Heart left ventricle (tissue), 13 donors: Measurements from ENCODE around the gene ANO2.

ENCODE experiments used
- POLR2A ChIP-seq, 2 donors: fragments of 450-650 bp; IDR thresholded peaks; one replicate each; pipeline ENCODE4 v1.6.1; 2017; ENCODE audit warnings: antibody characterized with exemption in 2 of 2, mild to moderate bottlenecking in 2 of 2, moderate library complexity in 2 of 2
- TF ChIP-seq, protein P1 (sequence below), 12 donors: fragments of 200-600 bp; sonication (generic) in 4 of 12; IDR thresholded peaks; one replicate each; pipeline versions ENCODE4 v1.5.0 to v1.8.0; 2018 to 2022; ENCODE audit warnings: antibody characterized with exemption in 12 of 12, mild to moderate bottlenecking in 5 of 12
- donor health status: ischemic (EF 13 %, LVEDD 7.1; RV severe dilation, severe dysfunction).
- donor health status: DM: no; HTN: yes; CAD: no.
- donor health status: DM: no; HTN: no; CAD: no.
- donor health status: ischemic (EF 25% LVEDD 6.9; RV normal size, moderate dysfunction).
- donor health status: ischemic (EF 25% LVEDD 5.7; RV mildly dilated, moderate dysfunction).
- donor health status: ischemic (EF 35%, LVEDD 5.7; RV mildly dilated, moderate dysfunction).
- donor health status: nonischemic (EF 11% LVEDD 7.7; RV severe dilation, severe dysfunction).
- donor health status: DM: yes; HTN: yes; CAD: no.
- donor health status: PGD.
- donor health status: ischemic (EF 29% LVEDD 5.4; RV normal size, mild dysfunction).
- donor health status: nonischemic (EF 23%, LVEDD 6.1; RV moderate dilation, normal function).

DNA sequence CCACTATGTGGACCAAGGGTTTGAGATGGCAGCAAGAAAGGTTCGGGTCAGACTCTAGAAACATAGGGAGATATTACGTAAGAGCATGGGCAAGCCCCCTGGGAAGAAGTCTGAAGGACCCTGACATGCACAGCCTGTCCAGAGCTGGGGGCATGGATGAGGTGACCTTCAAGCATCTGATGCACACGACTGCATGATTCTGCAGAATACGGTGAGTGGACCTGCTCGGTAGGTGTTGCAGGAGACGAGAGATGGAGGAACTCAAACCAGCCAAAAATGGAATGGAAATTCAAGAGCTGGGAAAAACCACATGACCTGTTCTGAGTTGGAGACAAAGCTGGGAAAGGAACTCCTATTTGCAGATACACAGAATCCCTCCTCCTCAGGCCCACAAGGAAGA is 43.6 kb downstream of the ANO2 start:
- TF ChIP-seq, protein P1, sequence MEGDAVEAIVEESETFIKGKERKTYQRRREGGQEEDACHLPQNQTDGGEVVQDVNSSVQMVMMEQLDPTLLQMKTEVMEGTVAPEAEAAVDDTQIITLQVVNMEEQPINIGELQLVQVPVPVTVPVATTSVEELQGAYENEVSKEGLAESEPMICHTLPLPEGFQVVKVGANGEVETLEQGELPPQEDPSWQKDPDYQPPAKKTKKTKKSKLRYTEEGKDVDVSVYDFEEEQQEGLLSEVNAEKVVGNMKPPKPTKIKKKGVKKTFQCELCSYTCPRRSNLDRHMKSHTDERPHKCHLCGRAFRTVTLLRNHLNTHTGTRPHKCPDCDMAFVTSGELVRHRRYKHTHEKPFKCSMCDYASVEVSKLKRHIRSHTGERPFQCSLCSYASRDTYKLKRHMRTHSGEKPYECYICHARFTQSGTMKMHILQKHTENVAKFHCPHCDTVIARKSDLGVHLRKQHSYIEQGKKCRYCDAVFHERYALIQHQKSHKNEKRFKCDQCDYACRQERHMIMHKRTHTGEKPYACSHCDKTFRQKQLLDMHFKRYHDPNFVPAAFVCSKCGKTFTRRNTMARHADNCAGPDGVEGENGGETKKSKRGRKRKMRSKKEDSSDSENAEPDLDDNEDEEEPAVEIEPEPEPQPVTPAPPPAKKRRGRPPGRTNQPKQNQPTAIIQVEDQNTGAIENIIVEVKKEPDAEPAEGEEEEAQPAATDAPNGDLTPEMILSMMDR (IDR thresholded peaks at IDR 0.05), result no peak
- no peak for TF ChIP-seq POLR2A (IDR thresholded peaks at IDR 0.05)
